Daoy (cell line): ENCODE data around the gene MAST4. TPM values are rescaled to one million over a fixed set of nuclear protein-coding genes. Genes with fewer than 3 reads are reported as not detected.
A peak's percentile ranks its signal among the peaks of the same experiment; 100 is the strongest.
"Not testable (repeated sequence)": the region's sequence is repeated elsewhere in the genome, so short reads cannot be mapped to it uniquely, and the experiment has no call there.

Experiments
- DNase-seq: peaks from one replicate; pipeline ENCODE4 v3.0.0-alpha.2; 2015; ENCODE audit warnings: low read depth
- total RNA-seq: library from RNA; depleted of rRNA; stranded (reverse); fragments of >200 nt; shearing (Covaris generic); gene quantifications from 2 replicates; pipeline ENCODE4 v1.2.3, GENCODE V29; 2014

MAST4 gene
- total RNA-seq, 1 experiment from 2014 or later: 5.5 TPM

DNA sequence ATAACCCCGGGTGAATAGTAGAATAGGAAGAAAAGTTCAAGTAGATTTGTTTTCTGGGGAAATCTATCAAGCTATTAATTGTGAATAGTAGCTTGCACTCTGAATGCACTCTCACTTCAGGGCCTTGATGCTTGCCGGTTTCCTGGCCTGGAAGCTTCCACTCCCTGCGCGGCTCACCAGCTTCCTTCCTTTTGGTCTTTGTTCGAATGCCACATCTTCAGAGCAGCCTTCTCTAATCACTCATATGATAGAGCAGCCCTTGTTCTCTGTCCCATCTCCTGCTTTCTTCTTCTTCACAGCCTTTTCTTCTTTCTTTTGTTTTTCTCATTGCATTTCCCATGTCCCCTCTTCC, 146.7 kb downstream of the MAST4 start:
- no peak for DNase-seq

DNA sequence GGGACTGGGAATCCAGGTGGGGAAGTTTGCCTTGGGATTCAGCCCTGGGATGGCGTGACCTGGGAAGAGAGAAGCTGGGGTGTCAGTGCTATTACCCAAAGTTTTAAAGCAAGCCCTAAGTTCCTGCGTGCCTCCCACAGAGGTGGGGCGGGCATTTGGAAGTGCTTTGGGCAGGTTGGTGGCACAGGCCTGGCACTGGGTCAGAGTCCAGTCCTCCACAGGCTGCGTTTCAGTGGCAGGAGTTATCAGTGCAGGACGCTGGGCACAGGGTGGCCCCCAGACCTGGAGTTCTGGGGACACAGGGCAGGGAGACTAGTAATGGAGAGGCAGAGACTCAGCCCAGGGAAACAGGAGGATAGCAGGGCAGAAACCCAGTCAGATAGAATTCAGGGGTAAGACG, 147.2 kb downstream of the MAST4 start:
- DNase-seq: no peak

- peak; percentile 37 for DNase-seq
Observed at GRCh38 chr5:66744040-66744439, 147.8 kb downstream of the MAST4 start.

- DNase-seq: no peak
Observed at GRCh38 chr5:66745297-66745696, 149.1 kb downstream of the MAST4 start.

DNA sequence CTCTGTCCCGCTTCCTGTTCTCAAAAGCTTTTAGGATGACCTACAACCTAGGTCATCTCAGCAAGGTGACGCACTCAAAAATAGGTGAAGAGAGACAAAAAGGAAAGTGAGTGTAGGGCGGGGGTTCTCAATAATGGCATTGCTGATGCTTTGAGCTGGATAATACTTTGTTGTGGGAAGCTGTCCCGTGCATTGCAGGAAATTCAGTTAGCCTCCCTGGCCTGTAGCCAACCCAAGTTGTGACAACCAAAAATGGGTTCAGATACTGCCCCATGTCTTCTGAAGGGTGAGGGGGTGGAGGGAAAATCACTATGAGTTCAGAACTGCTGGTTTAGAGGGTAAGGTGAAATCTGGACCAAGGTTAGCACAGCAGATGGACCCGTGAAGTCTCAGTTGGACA, 151.4 kb downstream of the MAST4 start:
- no peak for DNase-seq

GRCh38 chr5:66752668-66753067, 156.5 kb downstream of the MAST4 start:
- DNase-seq: not testable (repeated sequence)

- DNase-seq: peak; percentile 60
Observed at GRCh38 chr5:66757219-66757833, 161.1 kb downstream of the MAST4 start.

DNA sequence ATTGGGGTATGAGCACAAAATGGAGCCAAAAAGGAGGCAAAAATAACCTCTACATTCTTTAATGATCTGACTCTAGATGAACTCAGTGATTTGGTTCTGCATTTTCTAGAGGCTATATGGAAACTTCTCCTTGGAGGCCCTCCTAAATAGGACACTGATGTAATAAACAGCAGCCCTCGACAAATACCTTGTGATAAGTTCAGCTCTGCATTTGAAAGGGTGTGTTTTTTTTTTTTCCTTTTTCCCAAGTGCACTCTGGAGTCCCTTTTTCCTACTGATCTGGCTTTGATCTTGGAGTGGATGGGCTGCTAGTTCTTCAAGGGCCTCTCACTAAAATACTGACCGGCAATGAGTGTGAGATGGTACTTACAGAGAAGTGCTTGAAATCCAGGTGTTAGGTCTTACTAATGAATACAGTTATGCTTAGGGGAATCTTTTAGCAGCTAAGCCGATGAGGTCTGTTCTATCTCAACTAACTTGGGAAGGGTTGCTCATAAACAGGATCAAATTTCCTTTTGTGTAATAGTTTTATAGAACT, 161.7 kb downstream of the MAST4 start:
- DNase-seq: no peak

DNA sequence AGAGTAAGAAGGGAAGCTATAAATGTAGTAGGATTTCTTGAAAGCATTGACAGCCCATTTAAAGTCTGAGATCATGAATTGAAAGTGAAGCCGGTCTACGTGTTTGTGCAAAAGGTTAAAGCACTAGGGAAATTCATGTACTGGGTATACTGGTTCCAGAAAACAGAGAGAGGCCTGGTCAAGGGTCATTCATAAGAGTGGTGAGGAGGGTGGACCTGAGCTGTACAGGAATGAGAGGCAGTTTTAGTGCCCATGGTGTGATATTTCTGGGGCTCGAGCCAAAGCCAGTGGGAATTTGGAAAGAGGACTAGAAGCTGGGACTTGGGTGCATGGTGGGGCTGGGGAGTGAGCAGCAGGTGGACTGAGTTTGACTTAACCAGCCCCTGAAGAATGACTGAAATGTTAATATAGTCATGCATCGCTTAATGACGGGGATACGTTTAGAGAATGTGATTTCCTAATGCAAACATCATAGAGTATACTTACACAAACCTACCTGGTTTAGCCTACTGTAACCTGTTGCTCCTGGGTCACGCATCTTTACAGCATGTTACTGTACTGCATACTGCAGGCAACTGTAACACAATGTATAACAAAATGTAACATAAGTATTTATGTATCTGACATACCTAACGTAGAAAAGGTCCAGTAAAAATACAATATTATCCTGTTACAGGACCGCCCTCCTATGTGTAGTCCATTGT, 173.0 kb downstream of the MAST4 start:
- no peak for DNase-seq

GRCh38 chr5:66769839-66770617, 173.8 kb downstream of the MAST4 start:
- DNase-seq: peak; percentile 36

- DNase-seq: no peak
Observed at GRCh38 chr5:66777868-66778267, 181.7 kb downstream of the MAST4 start.

DNA sequence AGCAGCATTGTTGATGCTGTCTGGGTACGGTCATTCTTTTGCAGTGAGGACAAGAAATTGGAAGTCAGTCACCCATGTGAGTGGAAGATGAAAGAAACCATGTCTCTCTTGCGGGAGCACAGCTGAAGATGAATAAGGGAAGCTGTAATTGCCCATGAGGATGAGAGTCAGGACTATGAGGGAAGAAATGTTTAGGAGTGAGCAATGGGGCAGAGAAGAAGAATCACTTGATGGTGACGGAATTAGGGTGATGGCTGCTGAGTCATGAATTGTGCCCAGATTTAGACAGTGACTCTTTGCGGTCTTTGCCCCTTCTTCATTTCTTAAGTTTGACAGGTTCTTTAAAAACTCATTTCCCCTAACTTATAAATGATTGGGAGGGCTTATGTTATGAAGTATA, 183.3 kb downstream of the MAST4 start:
- peak; percentile 6 for DNase-seq

DNA sequence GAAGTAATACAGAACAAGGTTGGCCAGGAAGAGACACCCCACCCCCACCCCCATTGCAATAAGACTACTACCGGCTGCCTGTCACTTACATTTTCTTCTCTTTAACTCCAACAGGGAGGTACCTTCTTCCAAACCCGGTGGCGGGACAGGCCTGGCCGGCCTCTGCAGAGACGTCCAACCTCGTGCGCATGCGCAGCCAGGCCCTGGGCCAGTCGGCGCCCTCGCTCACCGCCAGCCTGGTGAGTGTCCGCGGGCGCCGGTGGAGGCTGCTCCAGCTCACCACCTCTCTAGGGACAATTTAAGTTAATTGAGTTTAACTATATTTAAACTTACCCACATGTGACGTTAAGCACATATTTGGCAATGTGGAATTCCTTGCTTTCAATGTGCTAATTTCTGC, 192.4 kb downstream of the MAST4 start:
- DNase-seq: no peak

DNA sequence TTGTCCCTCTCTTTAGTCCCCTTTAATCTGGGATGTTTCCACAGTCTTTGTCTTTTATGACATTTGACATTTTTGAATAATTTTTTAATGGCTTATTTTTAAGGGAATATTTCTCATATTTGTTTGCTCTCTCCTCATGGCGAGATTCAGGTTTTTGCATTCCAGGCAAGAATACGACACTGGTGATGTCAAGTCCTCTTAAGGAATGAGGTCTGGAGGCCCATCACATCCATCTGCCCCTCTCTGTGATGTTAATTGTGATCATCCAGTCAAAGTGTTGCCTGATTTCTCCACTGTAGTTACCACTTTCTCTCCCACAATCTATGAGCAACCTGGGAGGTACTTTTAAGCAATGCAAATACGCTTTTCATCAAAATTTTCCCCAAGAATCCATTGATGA, 193.2 kb downstream of the MAST4 start:
- no peak for DNase-seq

- DNase-seq: no peak
Observed at GRCh38 chr5:66793049-66793448, 196.9 kb downstream of the MAST4 start.

DNA sequence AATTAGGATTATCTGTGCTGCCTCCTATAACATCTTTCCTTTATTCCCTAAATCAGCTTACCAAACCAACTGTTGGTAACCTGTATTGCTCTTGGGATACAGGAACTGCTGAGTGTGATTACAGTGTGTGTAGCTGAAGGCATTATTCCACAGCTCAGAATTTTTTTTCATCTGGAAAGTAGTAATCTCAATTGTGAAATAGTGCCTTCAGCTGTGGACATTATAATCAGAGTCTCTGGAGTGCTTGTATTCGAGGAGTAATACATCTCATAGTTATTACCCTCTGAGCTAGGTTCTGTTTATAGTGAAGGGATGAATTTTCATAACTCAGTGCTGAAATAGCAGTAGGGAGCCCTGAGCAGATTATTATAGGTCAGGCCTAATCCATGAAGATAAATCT, 199.5 kb downstream of the MAST4 start:
- no peak for DNase-seq

GRCh38 chr5:66796305-66797292, 200.4 kb downstream of the MAST4 start:
- peak; percentile 28 for DNase-seq

DNA sequence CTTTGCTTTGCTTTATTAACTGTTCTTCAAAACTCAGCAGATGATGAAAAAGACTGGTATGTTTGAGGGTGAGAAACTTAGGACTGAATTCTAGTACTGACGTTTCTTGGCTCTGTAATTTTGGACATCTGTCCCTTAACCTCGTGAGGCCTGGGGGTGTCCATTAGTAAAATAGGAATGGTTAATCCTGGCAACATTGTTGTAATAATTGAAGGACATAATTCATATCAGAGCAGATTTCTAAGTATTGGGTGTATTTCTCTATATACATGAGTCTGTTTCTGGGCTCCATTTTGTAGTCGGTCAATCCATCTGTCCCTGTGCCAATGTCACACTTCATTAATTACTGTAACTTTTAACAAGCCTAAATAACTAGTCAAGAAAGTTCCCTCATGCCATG, 206.7 kb downstream of the MAST4 start:
- DNase-seq: no peak

GRCh38 chr5:66805514-66806430, 209.6 kb downstream of the MAST4 start:
- DNase-seq: no peak

- peak; percentile 74 for DNase-seq
Observed at GRCh38 chr5:66807743-66808142, 211.6 kb downstream of the MAST4 start.
